GM13976 (cell line): ENCODE measurements around the gene SLC6A6.

Source experiments
- DNase-seq: peaks from one replicate; pipeline ENCODE4 v3.0.0; 2012; ENCODE audit warnings: low spot score
- in situ Hi-C: fragments of 300-500 bp; cut with MboI; formaldehyde crosslinking; loops from one replicate; pipeline ENCODE4 v1.12.0; 2022; ENCODE audit warnings: low sequenced_read_pairs, mixed read lengths, inconsistent platforms; ENCODE audit not compliant: unreplicated experiment
- TF ChIP-seq, protein P1 (sequence below): IDR thresholded peaks from 2 replicates; pipeline ENCODE4 v1.5.1; 2012; ENCODE audit warnings: borderline replicate concordance, mild to moderate bottlenecking; ENCODE audit not compliant: insufficient read depth; ENCODE audit errors: extremely low read depth, missing control alignments, control extremely low read depth

Gene SLC6A6

DNA sequence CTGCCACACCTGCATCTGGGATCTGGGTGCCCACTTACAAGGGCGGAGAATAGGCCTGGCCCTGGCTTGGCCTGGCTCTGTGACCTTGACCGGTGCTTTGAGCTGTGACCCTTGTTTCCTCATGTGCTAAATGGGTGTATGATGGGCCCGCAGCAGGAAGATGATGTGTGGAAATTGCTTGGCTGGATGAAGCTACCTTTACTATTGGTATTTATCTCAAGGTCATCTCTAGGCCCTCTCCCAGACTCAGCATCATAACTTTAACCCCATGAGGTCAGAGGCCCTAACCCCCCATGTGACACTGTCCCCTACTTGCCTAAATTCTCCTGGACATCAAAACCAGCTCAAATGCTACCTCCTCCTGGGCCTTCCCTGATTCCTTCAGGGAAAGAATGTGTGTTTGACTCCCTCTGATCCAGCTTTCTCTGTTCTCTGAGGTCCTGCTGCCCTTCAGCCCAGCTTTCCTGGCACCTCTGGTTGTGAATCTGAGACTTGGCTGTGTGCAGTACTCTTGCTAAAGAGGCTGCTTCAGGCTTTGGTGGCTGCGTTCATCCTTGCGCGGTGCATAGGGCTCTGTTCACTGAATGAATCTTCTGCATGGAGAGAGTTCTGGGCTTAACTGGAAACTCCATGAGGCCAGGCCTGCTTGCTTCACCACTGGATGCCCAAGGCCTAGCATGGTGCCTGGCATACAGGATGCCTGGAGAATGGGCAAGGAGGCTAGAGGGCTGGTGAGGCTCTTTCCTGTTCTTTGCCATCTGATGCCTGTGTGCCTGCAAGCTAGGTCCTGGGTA is 25.2 kb upstream of the SLC6A6 start:
- in situ Hi-C loops, result no loop called here

DNA sequence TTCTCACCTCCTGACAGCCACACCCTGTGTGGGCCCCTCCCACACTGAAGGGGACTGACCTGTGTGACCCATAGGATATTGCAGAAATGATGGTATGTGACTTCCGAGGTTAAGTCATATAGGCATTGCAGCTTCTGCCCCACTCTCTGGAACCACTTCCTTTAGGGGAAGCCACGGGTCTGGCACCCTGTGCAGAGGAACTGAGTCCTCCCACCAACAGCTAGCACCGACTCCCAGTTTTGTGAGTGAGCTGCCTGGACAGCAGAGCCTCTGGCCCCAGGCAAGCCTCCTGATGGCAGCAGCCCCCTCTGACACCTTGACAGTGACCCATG is 24.6 kb upstream of the SLC6A6 start:
- no peak for DNase-seq
- in situ Hi-C loops, result no loop called here
- TF ChIP-seq, protein P1, sequence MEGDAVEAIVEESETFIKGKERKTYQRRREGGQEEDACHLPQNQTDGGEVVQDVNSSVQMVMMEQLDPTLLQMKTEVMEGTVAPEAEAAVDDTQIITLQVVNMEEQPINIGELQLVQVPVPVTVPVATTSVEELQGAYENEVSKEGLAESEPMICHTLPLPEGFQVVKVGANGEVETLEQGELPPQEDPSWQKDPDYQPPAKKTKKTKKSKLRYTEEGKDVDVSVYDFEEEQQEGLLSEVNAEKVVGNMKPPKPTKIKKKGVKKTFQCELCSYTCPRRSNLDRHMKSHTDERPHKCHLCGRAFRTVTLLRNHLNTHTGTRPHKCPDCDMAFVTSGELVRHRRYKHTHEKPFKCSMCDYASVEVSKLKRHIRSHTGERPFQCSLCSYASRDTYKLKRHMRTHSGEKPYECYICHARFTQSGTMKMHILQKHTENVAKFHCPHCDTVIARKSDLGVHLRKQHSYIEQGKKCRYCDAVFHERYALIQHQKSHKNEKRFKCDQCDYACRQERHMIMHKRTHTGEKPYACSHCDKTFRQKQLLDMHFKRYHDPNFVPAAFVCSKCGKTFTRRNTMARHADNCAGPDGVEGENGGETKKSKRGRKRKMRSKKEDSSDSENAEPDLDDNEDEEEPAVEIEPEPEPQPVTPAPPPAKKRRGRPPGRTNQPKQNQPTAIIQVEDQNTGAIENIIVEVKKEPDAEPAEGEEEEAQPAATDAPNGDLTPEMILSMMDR, result no peak

More for the DNA sequence above, 25.2 kb upstream of the SLC6A6 start:
- DNase-seq, result no peak
- TF ChIP-seq, protein P1, result no peak

DNA sequence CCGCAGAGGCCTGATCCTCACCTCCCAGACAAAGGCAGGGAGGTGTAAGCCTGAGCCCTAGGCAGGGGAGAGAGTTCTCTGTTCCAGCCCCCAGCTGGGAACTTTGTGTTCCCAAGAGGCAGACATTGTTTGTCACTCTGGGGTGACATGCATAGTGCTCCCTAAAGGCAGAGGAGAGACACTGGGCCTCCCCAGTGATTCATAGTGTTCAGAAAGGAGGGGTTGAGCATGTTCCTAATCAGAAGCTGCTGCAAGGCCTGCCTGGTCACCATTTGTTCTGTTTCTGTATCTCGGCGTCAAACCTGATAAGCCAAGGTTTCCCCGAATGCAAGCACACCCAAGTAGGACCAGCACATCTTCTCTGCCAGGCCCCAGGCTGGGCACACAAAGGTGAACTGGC is 24.0 kb upstream of the SLC6A6 start:
- TF ChIP-seq, protein P1, result no peak
- no peak for DNase-seq
- in situ Hi-C loops, result no loop called here

DNA sequence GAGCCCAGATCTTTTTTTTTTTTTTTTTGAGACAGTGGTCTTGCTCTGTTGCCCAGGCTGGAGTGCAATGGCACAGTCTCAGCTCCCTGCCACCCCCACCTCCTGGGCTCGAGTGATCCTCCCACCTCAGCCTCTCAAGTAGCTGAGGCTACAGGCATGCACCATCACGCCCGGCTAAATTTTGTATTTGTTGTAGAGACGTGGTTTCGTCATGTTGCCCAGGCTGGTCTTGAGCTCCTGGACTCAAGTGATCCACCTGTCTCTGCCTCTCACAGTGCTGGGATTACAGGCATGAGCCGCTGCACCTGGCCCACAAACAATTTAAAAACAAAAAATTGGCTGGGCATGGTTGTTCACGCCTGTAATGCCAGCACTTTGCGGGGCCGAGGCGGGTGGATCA is 22.6 kb upstream of the SLC6A6 start:
- in situ Hi-C loops, result no loop called here
- TF ChIP-seq, protein P1, result no peak
- DNase-seq, result no peak

DNA sequence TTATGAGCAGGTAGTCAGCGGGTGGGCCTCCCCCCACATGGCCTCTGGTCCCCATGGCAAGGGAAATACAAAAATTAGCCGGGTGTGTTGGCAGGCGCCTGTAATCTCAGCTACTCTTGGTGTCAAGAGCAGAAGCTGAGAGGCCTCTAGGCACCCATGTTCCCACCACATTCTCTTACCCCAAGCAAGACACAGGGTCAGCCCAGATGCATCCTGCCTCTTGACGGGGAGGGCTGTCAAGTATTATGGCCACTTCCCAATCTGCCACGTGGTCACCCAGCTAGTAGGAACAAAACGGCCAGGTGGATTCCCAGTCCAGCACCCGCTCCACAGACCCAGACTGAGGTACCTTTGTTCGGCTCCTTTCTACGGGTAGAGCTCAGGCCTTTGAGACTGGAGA is 16.2 kb upstream of the SLC6A6 start:
- DNase-seq, result no peak
- in situ Hi-C loops, result no loop called here
- TF ChIP-seq, protein P1, result no peak

DNA sequence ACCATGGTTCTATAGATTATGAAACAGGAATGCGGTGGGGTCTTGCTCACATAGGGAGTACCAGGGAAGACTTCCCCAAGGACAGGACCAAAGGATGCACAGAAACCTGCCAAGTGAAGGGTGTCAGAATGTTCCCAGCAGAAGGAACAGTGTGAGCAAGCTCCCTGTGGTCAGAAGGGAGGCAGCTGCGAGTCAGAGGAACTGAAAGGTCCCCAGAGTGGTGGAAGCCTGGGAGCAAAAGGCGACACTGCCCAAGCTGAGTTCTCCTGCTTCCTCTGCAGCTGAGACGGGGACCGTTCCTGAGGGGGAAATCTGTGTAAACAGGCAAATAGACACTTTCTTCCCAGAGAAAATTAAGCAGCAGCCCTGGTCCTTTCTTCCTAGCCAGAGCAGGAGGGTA is 14.2 kb upstream of the SLC6A6 start:
- TF ChIP-seq, protein P1, result no peak
- DNase-seq, result no peak
- in situ Hi-C loops, result no loop called here

DNA sequence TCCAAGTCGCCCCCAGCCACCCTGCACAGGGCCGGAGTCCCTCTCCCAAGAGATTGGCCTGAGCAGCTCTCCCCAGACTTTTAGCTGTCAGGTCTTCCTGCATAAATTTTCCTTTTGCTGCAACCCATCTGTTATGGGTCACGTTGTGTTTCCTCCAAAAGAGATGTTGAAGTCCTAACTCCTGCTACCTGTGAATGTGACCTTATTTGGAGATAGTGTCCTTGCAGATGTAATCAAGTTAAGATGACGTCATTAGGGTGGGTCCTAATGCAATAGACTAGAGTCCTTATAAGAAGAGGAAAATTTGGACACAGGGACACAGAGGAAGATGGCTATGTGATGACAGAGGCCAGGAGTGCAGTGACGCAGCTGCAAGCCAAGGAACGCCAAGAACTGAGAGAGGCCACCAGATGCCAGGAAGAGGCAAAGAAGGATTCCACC is 13.2 kb upstream of the SLC6A6 start:
- TF ChIP-seq, protein P1, result no peak
- in situ Hi-C loops, result no loop called here
- no peak for DNase-seq
